Uterus (tissue), 2 donors: ENCODE data around the gene S100A14.
"Not testable (repeated sequence)": the region's sequence is repeated elsewhere in the genome, so short reads cannot be mapped to it uniquely, and the experiment has no call there.

Experiments
- POLR2A ChIP-seq, 2 donors: fragments of 450-650 bp; IDR thresholded peaks; one replicate each; pipeline ENCODE4 v1.6.1; 2016; ENCODE audit warnings: antibody characterized with exemption in 2 of 2, mild to moderate bottlenecking in 1 of 2, moderate library complexity in 1 of 2
- TF ChIP-seq, protein P1 (sequence below), 4 experiments: fragments of 200-600 bp in 2 of 4; fragments of 450-650 bp in 2 of 4; sonication (generic) in 2 of 4; IDR thresholded peaks; one replicate each; pipeline ENCODE4 v1.5.1; 2016 to 2019; ENCODE audit warnings: antibody characterized with exemption in 4 of 4, mild to moderate bottlenecking in 2 of 4, moderate library complexity in 1 of 4

DNA sequence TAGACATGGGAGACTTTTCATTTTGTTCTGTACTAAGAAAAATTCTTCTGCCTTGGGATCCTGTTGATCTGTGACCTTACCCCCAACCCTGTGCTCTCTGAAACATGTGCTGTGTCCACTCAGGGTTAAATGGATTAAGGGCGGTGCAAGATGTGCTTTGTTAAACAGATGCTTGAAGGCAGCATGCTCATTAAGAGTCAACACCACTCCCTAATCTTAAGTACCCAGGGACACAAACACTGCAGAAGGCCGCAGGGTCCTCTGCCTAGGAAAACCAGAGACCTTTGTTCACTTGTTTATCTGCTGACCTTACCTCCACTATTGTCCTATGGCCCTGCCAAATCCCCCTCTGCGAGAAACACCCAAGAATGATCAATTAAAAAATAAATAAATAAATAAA is 32.6 kb downstream of the S100A14 start:
- TF ChIP-seq POLR2A (IDR thresholded peaks at IDR 0.05): not testable (repeated sequence)
- TF ChIP-seq, protein P1, sequence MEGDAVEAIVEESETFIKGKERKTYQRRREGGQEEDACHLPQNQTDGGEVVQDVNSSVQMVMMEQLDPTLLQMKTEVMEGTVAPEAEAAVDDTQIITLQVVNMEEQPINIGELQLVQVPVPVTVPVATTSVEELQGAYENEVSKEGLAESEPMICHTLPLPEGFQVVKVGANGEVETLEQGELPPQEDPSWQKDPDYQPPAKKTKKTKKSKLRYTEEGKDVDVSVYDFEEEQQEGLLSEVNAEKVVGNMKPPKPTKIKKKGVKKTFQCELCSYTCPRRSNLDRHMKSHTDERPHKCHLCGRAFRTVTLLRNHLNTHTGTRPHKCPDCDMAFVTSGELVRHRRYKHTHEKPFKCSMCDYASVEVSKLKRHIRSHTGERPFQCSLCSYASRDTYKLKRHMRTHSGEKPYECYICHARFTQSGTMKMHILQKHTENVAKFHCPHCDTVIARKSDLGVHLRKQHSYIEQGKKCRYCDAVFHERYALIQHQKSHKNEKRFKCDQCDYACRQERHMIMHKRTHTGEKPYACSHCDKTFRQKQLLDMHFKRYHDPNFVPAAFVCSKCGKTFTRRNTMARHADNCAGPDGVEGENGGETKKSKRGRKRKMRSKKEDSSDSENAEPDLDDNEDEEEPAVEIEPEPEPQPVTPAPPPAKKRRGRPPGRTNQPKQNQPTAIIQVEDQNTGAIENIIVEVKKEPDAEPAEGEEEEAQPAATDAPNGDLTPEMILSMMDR (IDR thresholded peaks at IDR 0.05): not testable (repeated sequence)
